Activated CD4-positive, alpha-beta T cell treated with anti-CD3 and anti-CD28 coated beads, Interleukin-2, amount 10 ng/mL, durations not matched to agents 7 days and 5 days (primary cell): ENCODE measurements around the gene GMCL1. TPM values are rescaled to one million over a fixed set of nuclear protein-coding genes. Genes with fewer than 3 reads are reported as not detected.

Source experiments
- CTCF ChIA-PET: fragments of 350-600 bp; sonication (Branson Sonifier 250); formaldehyde crosslinking; loops from one replicate; lab custom pipeline; 2021; ENCODE audit warnings: antibody characterized with exemption; lab: Charles Lee
- POLR2A ChIA-PET: fragments of 350-600 bp; sonication (Branson Sonifier 250); formaldehyde crosslinking; loops from one replicate; lab custom pipeline; 2021; ENCODE audit warnings: antibody characterized with exemption; lab: Charles Lee
- DNase-seq: peaks from one replicate; pipeline ENCODE4 v3.0.0-alpha.2; 2020
- H3K27ac Mint-ChIP-seq: one replicate; pipeline ENCODE4 v1.8.0; 2021; ENCODE audit warnings: mild to moderate bottlenecking, moderate library complexity, mixed read lengths
- H3K27me3 Mint-ChIP-seq: one replicate; pipeline ENCODE4 v1.8.0; 2021; ENCODE audit warnings: mixed read lengths
- H3K36me3 Mint-ChIP-seq: one replicate; pipeline ENCODE4 v1.8.0; 2021; ENCODE audit warnings: low read depth, mixed read lengths
- H3K4me1 Mint-ChIP-seq: one replicate; pipeline ENCODE4 v1.8.0; 2021; ENCODE audit warnings: mixed read lengths
- H3K4me3 Mint-ChIP-seq: one replicate; pipeline ENCODE4 v1.8.0; 2021; ENCODE audit warnings: mild to moderate bottlenecking, moderate library complexity, mixed read lengths
- H3K9me3 Mint-ChIP-seq: one replicate; pipeline ENCODE4 v1.8.0; 2021; ENCODE audit warnings: mixed read lengths
- total RNA-seq, 2 experiments: library from RNA; stranded (reverse); gene quantifications; one replicate each; pipeline ENCODE4 v1.2.3, GENCODE V29; 2021

The GMCL1 gene
- total RNA-seq, 2 experiments from 2014 or later = 19.4 to 24.9 TPM

DNA sequence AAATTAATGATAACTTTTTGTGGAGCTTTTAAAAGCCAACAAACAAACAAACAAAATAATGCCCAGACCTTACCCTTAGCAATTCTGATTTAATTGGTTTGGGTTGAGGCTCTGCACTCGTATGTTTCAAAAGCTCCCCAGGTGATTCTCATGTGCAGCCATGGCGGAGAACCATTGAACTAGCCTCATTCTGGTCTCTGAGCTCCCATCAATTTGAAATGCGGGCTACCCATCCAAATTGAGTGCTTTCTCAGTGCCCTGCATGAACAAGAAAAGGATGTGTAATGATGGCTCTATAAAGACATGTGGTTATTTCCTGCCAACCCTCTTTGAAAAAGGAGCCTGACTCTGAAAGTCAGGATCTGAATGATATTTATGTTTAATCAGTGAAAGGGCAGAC is 93.7 kb downstream of the GMCL1 start:
- Mint-ChIP-seq H3K27me3 (no peaks in the 10 kb centered on the region), H3K4me1 (peaks cover 12% of the 10 kb centered on the region), H3K4me3 (no peak overlapping the region), H3K36me3 (peaks cover 50% of the 10 kb centered on the region), H3K27ac (peak overlapping the region; percentile 10), H3K9me3 (no peaks in the 10 kb centered on the region)
- DNase-seq = no peak
- CTCF ChIA-PET = interaction anchor here (0.5 to 1.8 kb wide), 8 partner anchors 8 to 496 kb away, joined by 3 to 4 read pairs (median 4); partner anchors contain the start of gene MXD1
- POLR2A ChIA-PET = no interaction called here

DNA sequence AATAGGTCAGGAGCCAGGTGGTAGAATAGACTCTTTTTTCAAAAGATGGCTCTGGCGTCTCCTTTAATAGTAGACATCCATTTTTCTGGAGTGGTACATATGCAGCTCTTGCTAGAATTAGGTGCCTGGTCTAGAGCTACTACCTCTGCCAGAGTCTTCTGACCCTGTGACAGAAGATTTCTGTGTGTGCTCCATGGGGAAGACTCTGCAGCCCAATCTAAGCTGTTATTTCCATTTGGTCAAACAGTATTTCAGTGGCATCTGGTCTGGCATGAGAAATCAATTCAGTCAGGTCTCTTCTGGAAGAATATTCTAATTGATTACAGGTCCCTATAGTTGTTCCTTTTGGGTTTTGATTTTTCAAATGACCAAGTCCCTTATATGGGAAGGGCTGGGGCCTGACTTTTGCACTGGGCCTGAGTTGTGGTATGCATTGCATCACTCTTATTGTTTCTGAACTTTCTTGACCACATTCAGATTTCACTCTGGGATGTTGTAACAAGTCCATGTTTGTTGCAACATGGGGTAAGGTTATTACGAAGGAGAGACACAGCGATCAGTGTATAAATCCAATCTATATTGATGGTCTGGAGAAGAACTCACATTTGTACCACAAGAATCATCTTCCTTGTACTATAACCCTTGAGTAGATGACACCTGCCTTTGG is 97.5 kb downstream of the GMCL1 start:
- no peaks in the 10 kb centered on the region for H3K27me3 Mint-ChIP-seq
- no peak overlapping the region for H3K4me3 Mint-ChIP-seq
- H3K9me3 Mint-ChIP-seq = no peaks in the 10 kb centered on the region
- POLR2A ChIA-PET = no interaction called here
- H3K36me3 Mint-ChIP-seq = peaks cover 48% of the 10 kb centered on the region
- CTCF ChIA-PET = interaction anchor here (0.6 kb wide), 1 partner anchor 96 kb away, joined by 4 read pairs; no protein-coding TSS in a partner anchor
- peaks cover 17% of the 10 kb centered on the region for H3K4me1 Mint-ChIP-seq
- no peak for DNase-seq
- H3K27ac Mint-ChIP-seq = no peak overlapping the region

Other genes with a start within 250 kb of the GMCL1 start
- gene AAK1, start 185.9 kb upstream of the GMCL1 start, total RNA-seq = 100 to 1,000 TPM; 119 to 121 TPM
- 10 to 100 TPM; 70.6 to 75.9 TPM for gene ANXA4, start 87.5 kb upstream of the GMCL1 start, total RNA-seq
- 10 to 100 TPM; 58.1 to 62.8 TPM for gene SNRNP27, start 64.3 kb downstream of the GMCL1 start, total RNA-seq
- 10 to 100 TPM; 17.0 to 19.1 TPM for gene MXD1, start 85.4 kb downstream of the GMCL1 start, total RNA-seq
- under 1 TPM; 0.69 to 0.99 TPM for gene ASPRV1, start 132.0 kb downstream of the GMCL1 start, total RNA-seq